GM19468 (cell line): ENCODE measurements around the gene RFX6.

Source experiments
- ATAC-seq: cut with Tn5 transposase; IDR thresholded peaks from one replicate; pipeline ENCODE4 v1.9.1; 2021; ENCODE audit warnings: mild to moderate bottlenecking, moderate library complexity, moderate number of reproducible peaks; ENCODE audit not compliant: unreplicated experiment; ENCODE audit errors: extremely low read depth

Gene RFX6

GRCh38 chr6:116966675-116967576, 89.9 kb downstream of the RFX6 start:
- ATAC-seq = no peak

GRCh38 chr6:116969211-116969863, 92.3 kb downstream of the RFX6 start:
- ATAC-seq = no peak

GRCh38 chr6:116971959-116972358, 94.9 kb downstream of the RFX6 start:
- peak; percentile 67 for ATAC-seq

GRCh38 chr6:116973976-116974375, 96.9 kb downstream of the RFX6 start:
- no peak for ATAC-seq

- ATAC-seq = no peak
Observed at GRCh38 chr6:116974526-116975316, 97.7 kb downstream of the RFX6 start.

- no peak for ATAC-seq
Observed at GRCh38 chr6:116975600-116975999, 98.6 kb downstream of the RFX6 start.

GRCh38 chr6:116979560-116979959, 102.5 kb downstream of the RFX6 start:
- ATAC-seq = no peak
